GM12891 (cell line): ENCODE data around the gene NAV2.

Experiments
- POLR2A ChIP-seq: IDR thresholded peaks from 2 replicates; pipeline ENCODE4 v1.6.1; 2011; ENCODE audit warnings: low read depth, low read length, control low read depth
- POLR2AphosphoS5 ChIP-seq: IDR thresholded peaks from 2 replicates; pipeline ENCODE4 v1.6.1; 2011; ENCODE audit warnings: low read depth, low read length, control low read depth
- TAF1 ChIP-seq: IDR thresholded peaks from 2 replicates; pipeline ENCODE4 v1.6.1; 2011; ENCODE audit warnings: low read depth, low read length, control low read depth

GRCh38 chr11:19985111-19985510, 272.5 kb downstream of the NAV2 start:
- TF ChIP-seq POLR2AphosphoS5 (no peak), POLR2A (no peak), TAF1 (no peak)
